Spinal cord (tissue), 10 donors: ENCODE results near the gene EIF4G3. TPM values are rescaled to one million over a fixed set of nuclear protein-coding genes. Genes with fewer than 3 reads are reported as not detected.

ENCODE experiments used
- DNase-seq, 6 donors: peaks; one replicate each; pipeline versions ENCODE4 v3.0.0 to v3.0.0-alpha.2; 2013 to 2015; ENCODE audit warnings: low spot score in 6 of 6, low read depth in 4 of 6
- H3K27ac ChIP-seq: one replicate; pipeline ENCODE4 v1.5.1; 2013; ENCODE audit warnings: low read depth, low read length, control low read depth
- H3K27me3 ChIP-seq: one replicate; pipeline ENCODE4 v1.6.1; 2013; ENCODE audit warnings: low read length; ENCODE audit not compliant: control insufficient read depth, insufficient read depth
- H3K36me3 ChIP-seq: one replicate; pipeline ENCODE4 v1.6.1; 2013; ENCODE audit warnings: low read length; ENCODE audit not compliant: control insufficient read depth, insufficient read depth
- H3K4me1 ChIP-seq: one replicate; pipeline ENCODE4 v1.6.1; 2013; ENCODE audit warnings: low read length; ENCODE audit not compliant: control insufficient read depth, insufficient read depth
- H3K4me3 ChIP-seq: one replicate; pipeline ENCODE4 v1.5.1; 2013; ENCODE audit warnings: low read depth, low read length, control low read depth
- H3K9me3 ChIP-seq: one replicate; pipeline ENCODE4 v1.6.1; 2013; ENCODE audit warnings: low read length; ENCODE audit not compliant: control insufficient read depth, insufficient read depth
- WGBS: methylation state at CpG from one replicate; pipeline ENCODE4 v1.1.5; 2013; ENCODE audit warnings: missing lambda C conversion rate; ENCODE audit not compliant: insufficient coverage; 5-methylcytosine and 5-hydroxymethylcytosine counted together
- polyA plus RNA-seq, 2 donors: library from polyadenylated mRNA; unstranded; fragments of 120-200 nt; gene quantifications; one replicate each; pipeline ENCODE4 v1.2.1, GENCODE V29; 2013; ENCODE audit not compliant: insufficient read length in 2 of 2
- total RNA-seq, 2 donors: library from RNA; depleted of rRNA in 1 of 2; stranded (reverse); fragments of 120-200 nt in 1 of 2; fragments of >200 nt in 1 of 2; gene quantifications; one replicate each; pipeline versions ENCODE4 v1.2.3 to v1.2.4, GENCODE V29; 2013 to 2014
- donor health status: healthy.

Gene EIF4G3
- total and polyA plus RNA-seq, 4 donors: 68.7 to 111 (median 91.9) TPM

DNA sequence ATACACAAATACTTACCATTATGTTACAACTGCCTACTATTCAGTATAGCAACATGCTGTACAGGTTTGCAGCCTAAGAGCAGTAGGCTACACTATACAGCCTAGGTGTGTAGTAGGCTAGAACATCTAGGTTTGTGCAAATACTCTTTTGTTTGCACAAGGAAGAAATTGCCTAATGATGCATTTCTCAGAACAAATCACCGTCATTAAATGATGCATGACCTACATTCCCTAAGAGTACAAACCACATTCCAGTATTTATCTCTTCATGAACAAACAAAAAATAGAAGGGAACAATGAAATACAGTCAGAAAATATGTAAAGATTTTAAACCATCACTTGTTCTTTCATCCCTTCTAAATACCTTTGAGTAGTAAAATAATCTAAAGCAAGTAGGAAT, 279.9 kb downstream of the EIF4G3 start:
- no CpG with 5 or more reads among the region's 1 CpG for WGBS
- no peak overlapping the region for H3K4me3 ChIP-seq
- no peak overlapping the region for H3K27ac ChIP-seq

DNA sequence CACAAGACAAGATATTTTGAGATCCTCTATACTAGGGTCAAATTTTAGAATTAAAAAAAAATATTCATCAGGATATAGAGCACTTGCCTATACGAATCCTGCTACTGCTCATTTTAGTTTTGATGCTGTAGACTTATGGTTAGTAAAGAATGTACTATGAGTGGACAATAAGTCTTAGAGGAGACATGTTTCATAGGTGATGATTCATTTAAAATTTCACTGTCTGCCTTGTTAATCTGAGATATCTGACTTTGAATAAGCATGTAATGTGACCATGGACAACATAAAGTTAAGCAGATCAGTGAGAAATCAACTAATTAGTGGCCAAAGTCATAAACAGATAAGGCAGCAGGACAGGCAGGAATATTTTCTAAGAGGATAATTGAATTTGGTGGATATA, 282.8 kb downstream of the EIF4G3 start:
- no peaks in the 10 kb centered on the region for H3K27me3 ChIP-seq
- DNase-seq: no peak
- H3K36me3 ChIP-seq: peaks cover 8% of the 10 kb centered on the region
- no peak overlapping the region for H3K27ac ChIP-seq
- whole genome bisulfite sequencing: no CpG with 5 or more reads among the region's 1 CpG
- no peaks in the 10 kb centered on the region for H3K4me1 ChIP-seq
- no peak overlapping the region for H3K4me3 ChIP-seq
- no peaks in the 10 kb centered on the region for H3K9me3 ChIP-seq

More for the DNA sequence above, 279.9 kb downstream of the EIF4G3 start:
- H3K36me3 ChIP-seq: peaks cover 8% of the 10 kb centered on the region
- no peaks in the 10 kb centered on the region for H3K4me1 ChIP-seq
- peak in 1 of 6 donors; percentile 23 for DNase-seq
- H3K9me3 ChIP-seq: no peaks in the 10 kb centered on the region
- H3K27me3 ChIP-seq: no peaks in the 10 kb centered on the region

DNA sequence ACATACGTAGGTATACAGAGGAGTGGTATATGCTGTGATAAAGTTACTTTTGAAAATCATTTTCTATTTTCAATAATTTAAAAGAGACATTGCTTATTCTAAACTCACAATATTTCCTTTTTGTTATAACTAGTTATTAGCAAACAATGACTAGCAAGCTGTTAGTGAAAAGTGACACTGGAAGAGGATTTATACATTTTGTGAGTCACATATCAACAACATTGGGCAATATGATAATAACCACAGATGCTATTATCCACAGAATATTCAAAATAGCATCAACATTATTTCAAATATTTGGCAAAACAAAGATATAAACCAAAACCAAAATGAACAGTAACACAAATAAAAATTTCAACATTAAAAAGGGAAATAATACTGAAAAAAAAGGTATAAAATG, 285.6 kb downstream of the EIF4G3 start:
- peaks cover 8% of the 10 kb centered on the region for H3K36me3 ChIP-seq
- no peaks in the 10 kb centered on the region for H3K9me3 ChIP-seq
- no peak overlapping the region for H3K27ac ChIP-seq
- H3K27me3 ChIP-seq: no peaks in the 10 kb centered on the region
- no CpG with 5 or more reads among the region's 1 CpG for whole genome bisulfite sequencing
- H3K4me1 ChIP-seq: no peaks in the 10 kb centered on the region
- no peak overlapping the region for H3K4me3 ChIP-seq
- no peak for DNase-seq

DNA sequence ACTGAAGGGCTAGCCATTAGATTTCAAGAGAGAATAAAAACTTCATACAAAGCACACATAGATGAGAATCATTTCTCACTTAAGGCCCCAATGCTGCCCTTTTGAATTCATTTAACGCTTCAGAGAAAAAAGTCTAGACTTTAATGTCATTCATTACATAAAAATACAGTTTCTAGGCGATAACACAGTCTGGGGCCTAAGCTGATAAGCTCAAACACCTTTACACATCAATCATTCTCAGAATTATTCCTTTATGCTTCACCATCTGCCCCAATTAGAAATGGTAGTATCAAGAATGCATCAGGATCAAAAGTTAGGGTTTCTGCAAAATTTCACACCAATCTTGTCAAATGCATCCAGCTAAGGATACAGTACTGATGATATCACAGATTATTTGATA, 289.5 kb downstream of the EIF4G3 start:
- Histone ChIP-seq H3K27me3 (no peaks in the 10 kb centered on the region), H3K27ac (no peak overlapping the region), H3K36me3 (peaks cover 14% of the 10 kb centered on the region), H3K4me1 (no peaks in the 10 kb centered on the region), H3K9me3 (no peaks in the 10 kb centered on the region), H3K4me3 (no peak overlapping the region)
- peak in 1 of 6 donors; percentile 28 for DNase-seq
- 71% methylated on average over 1 of the region's 2 CpGs for WGBS

DNA sequence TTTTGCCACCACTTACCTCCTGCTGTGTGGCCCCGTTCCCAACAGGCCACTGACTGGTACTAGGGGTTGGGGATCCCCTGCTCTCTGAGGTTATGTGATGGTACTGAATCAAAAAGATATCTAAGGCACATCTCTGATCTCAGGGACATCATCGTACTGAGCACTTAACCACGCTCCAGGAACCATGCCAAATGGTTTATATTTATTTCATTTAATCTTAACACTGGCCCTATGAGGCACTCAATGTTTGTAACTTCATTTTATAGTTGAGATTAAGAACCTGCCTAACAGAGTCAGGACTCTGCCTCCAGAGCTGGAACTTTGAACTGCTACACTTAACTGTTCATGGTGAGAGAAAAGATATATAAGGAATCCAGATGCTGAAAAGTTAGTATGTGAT, 291.6 kb downstream of the EIF4G3 start:
- DNase-seq: no peak
- whole genome bisulfite sequencing: no CpG with 5 or more reads among the region's 3 CpGs
- no peaks in the 10 kb centered on the region for H3K27me3 ChIP-seq
- peaks cover 24% of the 10 kb centered on the region for H3K36me3 ChIP-seq
- no peak overlapping the region for H3K4me3 ChIP-seq
- no peaks in the 10 kb centered on the region for H3K9me3 ChIP-seq
- no peaks in the 10 kb centered on the region for H3K4me1 ChIP-seq
- H3K27ac ChIP-seq: no peak overlapping the region

DNA sequence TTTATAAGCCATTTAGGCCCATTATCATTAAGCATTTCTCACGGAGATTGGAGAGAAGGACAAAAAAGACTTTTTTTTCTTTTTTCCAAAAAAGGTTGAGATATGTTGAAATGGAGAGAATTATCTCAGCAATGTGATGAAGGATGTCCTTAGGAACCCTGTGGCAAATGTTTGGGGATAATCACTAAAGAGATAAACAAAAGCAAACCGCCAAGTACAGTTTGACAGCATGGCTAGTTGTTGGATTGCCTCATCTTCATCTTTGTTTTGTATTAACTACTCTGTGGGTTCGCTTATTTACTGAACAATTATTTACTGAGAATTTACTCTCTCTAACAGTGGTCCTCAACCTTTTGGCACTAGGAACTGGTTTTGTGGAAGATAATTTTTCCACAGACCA, 292.2 kb downstream of the EIF4G3 start:
- DNase-seq: no peak
- no peaks in the 10 kb centered on the region for H3K4me1 ChIP-seq

DNA sequence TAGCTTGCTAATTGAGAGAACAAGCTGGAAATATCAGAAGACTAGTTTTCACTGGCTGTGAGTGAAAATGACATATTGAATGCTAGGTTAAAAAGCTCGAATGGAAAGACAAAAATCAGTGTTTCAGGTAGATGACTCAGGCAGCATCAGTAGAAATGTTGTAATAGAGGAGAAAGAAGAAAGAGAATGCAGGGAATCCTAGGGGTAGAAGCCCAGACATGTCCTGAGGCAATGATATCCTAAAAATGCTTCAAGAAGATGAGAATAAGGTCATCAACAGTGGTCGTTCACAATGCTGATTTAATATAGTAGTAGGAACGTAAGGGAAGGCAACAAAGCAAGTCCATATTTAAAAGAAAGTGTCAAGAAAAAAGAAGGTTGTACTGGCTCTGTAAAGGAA, 292.9 kb downstream of the EIF4G3 start:
- H3K27ac ChIP-seq: no peak overlapping the region
- 96% methylated on average over 3 of the region's 3 CpGs for WGBS
- no peaks in the 10 kb centered on the region for H3K9me3 ChIP-seq
- no peak for DNase-seq
- no peaks in the 10 kb centered on the region for H3K27me3 ChIP-seq
- H3K36me3 ChIP-seq: peaks cover 24% of the 10 kb centered on the region
- H3K4me3 ChIP-seq: no peak overlapping the region
- H3K4me1 ChIP-seq: no peaks in the 10 kb centered on the region

More for the DNA sequence above, 292.2 kb downstream of the EIF4G3 start:
- Histone ChIP-seq H3K27me3 (no peaks in the 10 kb centered on the region), H3K4me3 (no peak overlapping the region), H3K9me3 (no peaks in the 10 kb centered on the region), H3K27ac (no peak overlapping the region), H3K36me3 (peaks cover 24% of the 10 kb centered on the region)
- no CpG with 5 or more reads among the region's 3 CpGs for WGBS

DNA sequence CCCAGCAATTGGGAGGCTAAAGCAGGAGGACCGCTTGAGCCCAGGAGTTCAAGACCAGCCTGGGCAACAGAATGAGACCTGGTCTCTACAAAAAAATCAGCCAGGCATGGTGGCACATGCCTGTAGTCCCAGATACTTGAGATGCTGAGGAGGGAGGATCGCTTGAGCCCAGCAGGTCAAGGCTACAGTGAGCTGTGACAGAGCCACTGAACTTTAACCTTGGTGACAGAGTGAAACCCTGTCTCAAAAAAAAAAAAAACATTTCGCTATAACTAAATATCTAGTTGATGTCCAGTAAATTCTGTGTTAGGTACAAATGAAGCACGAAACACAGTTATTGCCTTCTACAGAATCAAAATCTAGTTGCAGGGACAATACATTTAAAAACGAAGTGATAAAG, 293.9 kb downstream of the EIF4G3 start:
- 100% methylated on average over 4 of the region's 5 CpGs for WGBS
- Histone ChIP-seq H3K27ac (no peak overlapping the region), H3K27me3 (no peaks in the 10 kb centered on the region), H3K9me3 (no peaks in the 10 kb centered on the region), H3K36me3 (peaks cover 24% of the 10 kb centered on the region), H3K4me3 (no peak overlapping the region), H3K4me1 (no peaks in the 10 kb centered on the region)
- no peak for DNase-seq

DNA sequence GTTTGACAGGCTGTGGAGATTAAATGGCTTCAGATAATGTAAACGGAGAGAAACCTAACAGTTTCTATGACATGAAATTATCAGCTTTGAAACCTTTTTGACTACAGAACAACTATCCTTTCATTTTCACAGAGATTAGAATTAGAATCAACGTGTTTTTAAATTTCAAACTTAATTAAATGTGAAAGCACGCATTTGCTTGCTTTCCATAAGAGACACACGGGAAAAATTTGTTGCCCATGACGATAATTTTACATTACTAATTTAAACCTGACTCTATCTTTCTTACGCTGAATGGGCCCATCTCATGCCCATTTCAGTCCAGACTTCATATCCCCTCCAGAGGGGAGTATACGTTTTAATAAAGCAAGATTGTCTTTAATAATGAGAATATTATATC, 297.9 kb downstream of the EIF4G3 start:
- no peak overlapping the region for H3K4me3 ChIP-seq
- 87% methylated on average over 3 of the region's 7 CpGs for WGBS
- no peak overlapping the region for H3K27ac ChIP-seq
- H3K27me3 ChIP-seq: no peaks in the 10 kb centered on the region
- DNase-seq: no peak
- H3K36me3 ChIP-seq: peaks cover 38% of the 10 kb centered on the region
- H3K9me3 ChIP-seq: no peaks in the 10 kb centered on the region
- H3K4me1 ChIP-seq: no peaks in the 10 kb centered on the region

DNA sequence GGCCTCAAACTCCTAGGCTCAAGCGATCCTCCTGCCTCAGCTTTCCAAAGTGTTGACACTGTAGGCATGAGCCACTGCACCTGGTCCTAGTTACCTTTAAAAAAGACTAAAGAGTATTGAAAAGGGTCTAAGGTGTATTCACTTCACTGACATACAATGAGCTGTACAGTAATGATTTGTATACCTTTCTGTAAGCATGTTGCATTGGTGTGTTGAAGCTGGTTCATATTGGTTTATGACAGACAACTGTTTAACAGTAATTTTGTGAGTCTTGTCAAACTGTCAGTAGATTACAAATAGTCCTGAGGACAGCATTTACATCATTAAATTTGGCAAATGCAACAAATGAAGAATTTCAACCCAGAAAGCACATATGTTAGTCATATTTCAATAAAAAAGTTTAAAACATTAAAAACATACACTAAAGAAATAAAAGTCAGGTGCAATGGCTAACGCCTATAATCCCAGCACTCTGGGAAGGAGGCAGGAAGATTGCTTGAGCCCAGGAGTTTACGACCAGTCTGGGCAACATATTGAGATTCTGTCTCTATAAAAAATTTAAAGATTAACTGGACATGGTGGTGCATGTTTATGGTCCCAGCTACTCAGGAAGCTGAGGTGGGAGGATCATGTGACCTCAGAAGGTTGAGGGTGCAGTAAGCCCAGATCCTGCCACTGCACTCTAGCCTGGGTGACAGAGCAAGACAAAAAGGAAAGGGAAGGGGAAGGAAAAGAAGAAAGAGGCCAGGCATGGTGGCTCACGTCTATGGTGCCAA, 301.3 kb downstream of the EIF4G3 start:
- no peak overlapping the region for H3K27ac ChIP-seq
- no peaks in the 10 kb centered on the region for H3K4me1 ChIP-seq
- no peak overlapping the region for H3K4me3 ChIP-seq
- H3K36me3 ChIP-seq: peaks cover 15% of the 10 kb centered on the region
- H3K27me3 ChIP-seq: no peaks in the 10 kb centered on the region
- WGBS: 95% methylated on average over 4 of the region's 4 CpGs
- H3K9me3 ChIP-seq: no peaks in the 10 kb centered on the region
- no peak for DNase-seq
